Measurements from ENCODE around the gene NDRG2. TPM values are rescaled to one million over a fixed set of nuclear protein-coding genes. Genes with fewer than 3 reads are reported as not detected.

The NDRG2 gene
- total and polyA plus RNA-seq, 8 donors: 25.6 to 158 (median 131) TPM

- Histone ChIP-seq H3K4me3 (peak overlapping the region; percentile 67 to 74), H3K27ac (peak overlapping the region; percentile 88 to 89), H3K36me3 (peaks cover 0 to under 1% of the 10 kb centered on the region in 2 donors), H3K9me3 (no peaks in the 10 kb centered on the region), H3K27me3 (peaks cover 4 to 32% of the 10 kb centered on the region in 2 donors), H3K4me1 (peaks cover 17 to 44% of the 10 kb centered on the region in 2 donors)
- DNase-seq (peak in 3 of 4 donors; percentile 59 to 81 (median 76)), ATAC-seq (peak; percentile 44)
- TF ChIP-seq, protein P1, sequence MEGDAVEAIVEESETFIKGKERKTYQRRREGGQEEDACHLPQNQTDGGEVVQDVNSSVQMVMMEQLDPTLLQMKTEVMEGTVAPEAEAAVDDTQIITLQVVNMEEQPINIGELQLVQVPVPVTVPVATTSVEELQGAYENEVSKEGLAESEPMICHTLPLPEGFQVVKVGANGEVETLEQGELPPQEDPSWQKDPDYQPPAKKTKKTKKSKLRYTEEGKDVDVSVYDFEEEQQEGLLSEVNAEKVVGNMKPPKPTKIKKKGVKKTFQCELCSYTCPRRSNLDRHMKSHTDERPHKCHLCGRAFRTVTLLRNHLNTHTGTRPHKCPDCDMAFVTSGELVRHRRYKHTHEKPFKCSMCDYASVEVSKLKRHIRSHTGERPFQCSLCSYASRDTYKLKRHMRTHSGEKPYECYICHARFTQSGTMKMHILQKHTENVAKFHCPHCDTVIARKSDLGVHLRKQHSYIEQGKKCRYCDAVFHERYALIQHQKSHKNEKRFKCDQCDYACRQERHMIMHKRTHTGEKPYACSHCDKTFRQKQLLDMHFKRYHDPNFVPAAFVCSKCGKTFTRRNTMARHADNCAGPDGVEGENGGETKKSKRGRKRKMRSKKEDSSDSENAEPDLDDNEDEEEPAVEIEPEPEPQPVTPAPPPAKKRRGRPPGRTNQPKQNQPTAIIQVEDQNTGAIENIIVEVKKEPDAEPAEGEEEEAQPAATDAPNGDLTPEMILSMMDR (IDR thresholded peaks at IDR 0.05): peak; percentile 65 to 68
- intact Hi-C loops (cut with DNase I): no loop called here
Observed at GRCh38 chr14:21068521-21069387, 43.9 kb upstream of the NDRG2 start.

DNA sequence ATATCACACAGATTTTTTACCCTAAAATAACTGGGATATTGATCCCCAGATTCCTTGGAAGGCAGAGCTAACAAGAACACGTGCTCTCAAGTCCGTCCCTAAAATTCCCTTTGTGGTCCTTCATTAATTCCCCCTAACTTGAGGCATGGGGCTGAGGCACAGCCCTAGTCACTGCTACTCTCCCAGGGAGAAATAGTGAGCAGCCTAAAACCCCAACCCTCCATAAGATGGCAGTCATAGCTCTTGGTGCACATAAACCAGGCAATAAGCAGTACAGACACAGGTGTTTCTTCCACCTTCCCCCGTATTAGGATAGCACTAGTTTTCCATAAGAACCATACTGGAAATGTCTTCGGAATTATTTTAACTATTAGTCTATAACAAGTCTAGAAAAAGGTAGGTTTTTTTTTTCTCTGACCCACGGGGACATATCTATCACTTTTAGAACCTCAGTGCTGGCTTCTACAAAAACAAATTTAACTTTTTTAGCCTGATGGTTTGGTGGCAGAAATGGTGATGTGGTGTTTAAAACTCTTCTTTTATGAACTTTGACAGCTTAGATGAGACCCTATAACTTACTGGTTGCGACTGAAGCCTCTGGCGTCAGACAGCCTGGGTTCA lies 42.1 kb upstream of the NDRG2 start:
- no peak overlapping the region for H3K27ac ChIP-seq
- H3K27me3 ChIP-seq: peaks cover 4 to 32% of the 10 kb centered on the region in 2 donors
- no peaks in the 10 kb centered on the region for H3K36me3 ChIP-seq
- TF ChIP-seq, protein P1 (IDR thresholded peaks at IDR 0.05): no peak
- intact Hi-C loops (cut with DNase I): no loop called here
- H3K9me3 ChIP-seq: no peaks in the 10 kb centered on the region
- peaks cover 15 to 31% of the 10 kb centered on the region in 2 donors for H3K4me1 ChIP-seq
- ATAC-seq: no peak
- no peak overlapping the region for H3K4me3 ChIP-seq
- no peak for DNase-seq

- TF ChIP-seq, protein P1 (IDR thresholded peaks at IDR 0.05): no peak
- peaks cover 0 to 3% of the 10 kb centered on the region in 2 donors for H3K4me1 ChIP-seq
- intact Hi-C loops (cut with DNase I): no loop called here
- H3K4me3 ChIP-seq: no peak overlapping the region
- peaks cover 0 to 14% of the 10 kb centered on the region in 2 donors for H3K27me3 ChIP-seq
- H3K36me3 ChIP-seq: no peaks in the 10 kb centered on the region
- ATAC-seq: no peak
- DNase-seq: no peak
- H3K9me3 ChIP-seq: no peaks in the 10 kb centered on the region
- no peak overlapping the region for H3K27ac ChIP-seq
Observed at GRCh38 chr14:21063479-21063878, 38.6 kb upstream of the NDRG2 start.

DNA sequence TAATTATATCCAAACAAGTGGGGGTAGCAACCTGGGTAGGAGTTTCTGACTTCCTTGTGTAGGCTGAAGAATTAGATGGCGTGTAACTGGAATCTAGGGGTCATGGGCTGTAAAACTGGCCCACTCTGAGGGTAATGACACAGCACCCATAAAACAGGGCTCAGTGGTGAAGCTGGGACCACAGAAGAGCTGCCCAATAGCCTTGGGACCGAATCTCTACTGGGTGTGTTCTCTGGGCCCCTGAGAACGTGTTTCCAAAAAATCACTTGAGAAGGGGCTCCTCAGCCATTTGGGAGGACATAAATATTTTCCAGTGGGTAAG lies 36.4 kb upstream of the NDRG2 start:
- no peak for DNase-seq
- H3K27ac ChIP-seq: no peak overlapping the region
- no peak overlapping the region for H3K4me3 ChIP-seq
- no peaks in the 10 kb centered on the region for H3K4me1 ChIP-seq
- no peaks in the 10 kb centered on the region for H3K9me3 ChIP-seq
- no peak for ATAC-seq
- no peaks in the 10 kb centered on the region for H3K36me3 ChIP-seq
- intact Hi-C loops (cut with DNase I): no loop called here
- H3K27me3 ChIP-seq: no peaks in the 10 kb centered on the region
- TF ChIP-seq, protein P1 (IDR thresholded peaks at IDR 0.05): no peak

- H3K36me3 ChIP-seq: no peaks in the 10 kb centered on the region
Observed at GRCh38 chr14:21060614-21061346, 35.9 kb upstream of the NDRG2 start.

More at GRCh38 chr14:21060614-21061346, 35.9 kb upstream of the NDRG2 start:
- H3K9me3 ChIP-seq: no peaks in the 10 kb centered on the region
- H3K27ac ChIP-seq: no peak overlapping the region
- no peaks in the 10 kb centered on the region for H3K27me3 ChIP-seq
- ATAC-seq (no peak), DNase-seq (no peak)
- intact Hi-C loops (cut with DNase I): no loop called here
- TF ChIP-seq, protein P1 (IDR thresholded peaks at IDR 0.05): no peak
- no peak overlapping the region for H3K4me3 ChIP-seq
- H3K4me1 ChIP-seq: no peaks in the 10 kb centered on the region
